Breast epithelium (tissue), 3 donors: Measurements from ENCODE around the gene CHST10.

Source experiments
- POLR2A ChIP-seq: fragments of 450-650 bp; IDR thresholded peaks from one replicate; pipeline ENCODE4 v1.6.1; 2016; ENCODE audit warnings: antibody characterized with exemption, mild to moderate bottlenecking, moderate library complexity
- POLR2AphosphoS5 ChIP-seq, 3 donors: sonication (generic); formaldehyde crosslinking; IDR thresholded peaks; one replicate each; pipeline ENCODE4 v1.6.1; 2017; ENCODE audit warnings: antibody characterized with exemption in 3 of 3
- TF ChIP-seq, protein P1 (sequence below), 3 donors: fragments of 450-650 bp; IDR thresholded peaks; one replicate each; pipeline ENCODE4 v1.5.1; 2016 to 2017; ENCODE audit warnings: antibody characterized with exemption in 3 of 3, mild to moderate bottlenecking in 3 of 3, moderate library complexity in 3 of 3

GRCh38 chr2:100451092-100451491 lies 33.6 kb upstream of the CHST10 start:
- TF ChIP-seq POLR2AphosphoS5 (IDR thresholded peaks at IDR 0.05) (no peak), POLR2A (no peak)
- TF ChIP-seq, protein P1, sequence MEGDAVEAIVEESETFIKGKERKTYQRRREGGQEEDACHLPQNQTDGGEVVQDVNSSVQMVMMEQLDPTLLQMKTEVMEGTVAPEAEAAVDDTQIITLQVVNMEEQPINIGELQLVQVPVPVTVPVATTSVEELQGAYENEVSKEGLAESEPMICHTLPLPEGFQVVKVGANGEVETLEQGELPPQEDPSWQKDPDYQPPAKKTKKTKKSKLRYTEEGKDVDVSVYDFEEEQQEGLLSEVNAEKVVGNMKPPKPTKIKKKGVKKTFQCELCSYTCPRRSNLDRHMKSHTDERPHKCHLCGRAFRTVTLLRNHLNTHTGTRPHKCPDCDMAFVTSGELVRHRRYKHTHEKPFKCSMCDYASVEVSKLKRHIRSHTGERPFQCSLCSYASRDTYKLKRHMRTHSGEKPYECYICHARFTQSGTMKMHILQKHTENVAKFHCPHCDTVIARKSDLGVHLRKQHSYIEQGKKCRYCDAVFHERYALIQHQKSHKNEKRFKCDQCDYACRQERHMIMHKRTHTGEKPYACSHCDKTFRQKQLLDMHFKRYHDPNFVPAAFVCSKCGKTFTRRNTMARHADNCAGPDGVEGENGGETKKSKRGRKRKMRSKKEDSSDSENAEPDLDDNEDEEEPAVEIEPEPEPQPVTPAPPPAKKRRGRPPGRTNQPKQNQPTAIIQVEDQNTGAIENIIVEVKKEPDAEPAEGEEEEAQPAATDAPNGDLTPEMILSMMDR (IDR thresholded peaks at IDR 0.05) = no peak
